Neural cell (in vitro differentiated cells): Measurements from ENCODE around the gene IMMP2L.

Experiments
- EP300 ChIP-seq: fragments of 450-650 bp; conservative IDR thresholded peaks from 2 replicates; pipeline ENCODE4 v1.6.1; 2014; ENCODE audit warnings: antibody characterized with exemption, mild to moderate bottlenecking, moderate library complexity; ENCODE audit not compliant: poor library complexity, severe bottlenecking
- MXI1 ChIP-seq: fragments of 450-650 bp; conservative IDR thresholded peaks from 2 replicates; pipeline ENCODE4 v1.6.1; 2014; ENCODE audit warnings: antibody characterized with exemption, mild to moderate bottlenecking; ENCODE audit not compliant: poor library complexity, severe bottlenecking
- RAD21 ChIP-seq: fragments of 450-650 bp; conservative IDR thresholded peaks from 2 replicates; pipeline ENCODE4 v1.6.1; 2014; ENCODE audit warnings: antibody characterized with exemption, mild to moderate bottlenecking, moderate library complexity
- TAF1 ChIP-seq: IDR thresholded peaks from 2 replicates; pipeline ENCODE4 v1.6.1; 2012; ENCODE audit warnings: low read depth
- TF ChIP-seq, protein P1 (sequence below): fragments of 450-650 bp; IDR thresholded peaks from 2 replicates; pipeline ENCODE4 v1.5.1; 2014; ENCODE audit warnings: antibody characterized with exemption, mild to moderate bottlenecking, moderate library complexity; ENCODE audit not compliant: poor library complexity, severe bottlenecking

DNA sequence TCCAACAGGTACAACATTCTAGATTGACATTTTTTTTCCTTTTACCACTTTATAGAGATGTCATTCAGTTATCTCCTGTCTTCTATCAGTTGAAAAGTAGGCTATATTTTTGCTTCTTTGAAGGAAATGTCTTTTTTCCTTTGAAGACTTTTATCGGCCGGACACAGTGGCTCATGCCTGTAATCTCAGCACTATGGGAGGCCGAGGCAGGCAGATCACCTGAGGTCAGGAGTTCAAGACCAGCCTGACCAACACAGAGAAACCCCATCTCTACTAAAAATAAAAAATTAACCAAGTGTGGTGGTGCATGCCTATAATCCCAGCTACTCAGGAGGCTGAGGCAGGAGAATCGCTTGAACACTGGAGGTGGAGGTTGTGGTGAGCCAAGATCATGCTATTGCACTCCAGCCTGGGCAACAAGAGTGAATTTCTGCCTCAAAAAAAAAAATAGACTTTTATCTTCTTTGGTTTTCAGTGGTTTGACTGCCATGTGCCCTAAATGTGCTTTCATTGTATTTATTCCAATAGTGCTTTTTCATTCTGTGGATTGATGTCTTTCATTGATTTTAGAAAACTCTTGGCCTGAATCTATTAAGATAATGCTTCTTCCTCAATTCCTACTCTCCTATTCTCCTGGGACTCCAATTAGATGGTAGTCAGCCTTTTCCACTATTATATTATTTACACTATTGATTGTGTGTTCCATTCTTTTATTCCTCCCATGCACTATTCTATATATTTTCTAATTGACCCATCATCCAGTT is 84.6 kb downstream of the IMMP2L start:
- TF ChIP-seq TAF1 = no peak
- TF ChIP-seq EP300 = no peak
- TF ChIP-seq, protein P1, sequence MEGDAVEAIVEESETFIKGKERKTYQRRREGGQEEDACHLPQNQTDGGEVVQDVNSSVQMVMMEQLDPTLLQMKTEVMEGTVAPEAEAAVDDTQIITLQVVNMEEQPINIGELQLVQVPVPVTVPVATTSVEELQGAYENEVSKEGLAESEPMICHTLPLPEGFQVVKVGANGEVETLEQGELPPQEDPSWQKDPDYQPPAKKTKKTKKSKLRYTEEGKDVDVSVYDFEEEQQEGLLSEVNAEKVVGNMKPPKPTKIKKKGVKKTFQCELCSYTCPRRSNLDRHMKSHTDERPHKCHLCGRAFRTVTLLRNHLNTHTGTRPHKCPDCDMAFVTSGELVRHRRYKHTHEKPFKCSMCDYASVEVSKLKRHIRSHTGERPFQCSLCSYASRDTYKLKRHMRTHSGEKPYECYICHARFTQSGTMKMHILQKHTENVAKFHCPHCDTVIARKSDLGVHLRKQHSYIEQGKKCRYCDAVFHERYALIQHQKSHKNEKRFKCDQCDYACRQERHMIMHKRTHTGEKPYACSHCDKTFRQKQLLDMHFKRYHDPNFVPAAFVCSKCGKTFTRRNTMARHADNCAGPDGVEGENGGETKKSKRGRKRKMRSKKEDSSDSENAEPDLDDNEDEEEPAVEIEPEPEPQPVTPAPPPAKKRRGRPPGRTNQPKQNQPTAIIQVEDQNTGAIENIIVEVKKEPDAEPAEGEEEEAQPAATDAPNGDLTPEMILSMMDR = no peak
- TF ChIP-seq RAD21 = no peak
- TF ChIP-seq MXI1 = no peak
